Calu3 (cell line): Measurements from ENCODE around the gene CENPVL3. TPM values are rescaled to one million over a fixed set of nuclear protein-coding genes. Genes with fewer than 3 reads are reported as not detected.

Experiments
- BruUV-seq: library from RNA; stranded (reverse); fragments of 400-500 nt; replicated peaks from 2 replicates; lab custom pipeline; 2021; lab: Mats Ljungman, UMichigan
- CTCF ChIA-PET: fragments of 300-600 bp; sonication (Branson Sonifier 250); formaldehyde crosslinking; loops from one replicate; lab custom pipeline; 2022; ENCODE audit warnings: antibody characterized with exemption; lab: Charles Lee
- DNase-seq: peaks from one replicate; pipeline ENCODE4 v3.0.0; 2022
- H3K27ac Mint-ChIP-seq: one replicate; pipeline ENCODE4 v1.8.0; 2022; ENCODE audit warnings: mixed read lengths; ENCODE audit not compliant: unreplicated experiment
- H3K27me3 Mint-ChIP-seq: one replicate; pipeline ENCODE4 v1.8.0; 2022; ENCODE audit warnings: mixed read lengths; ENCODE audit not compliant: unreplicated experiment
- H3K36me3 Mint-ChIP-seq: one replicate; pipeline ENCODE4 v1.8.0; 2022; ENCODE audit warnings: mild to moderate bottlenecking, moderate library complexity, mixed read lengths; ENCODE audit not compliant: insufficient read depth, unreplicated experiment
- H3K4me1 Mint-ChIP-seq: one replicate; pipeline ENCODE4 v1.8.0; 2022; ENCODE audit warnings: mild to moderate bottlenecking, low read depth, mixed read lengths; ENCODE audit not compliant: unreplicated experiment
- H3K4me3 Mint-ChIP-seq: one replicate; pipeline ENCODE4 v1.8.0; 2022; ENCODE audit warnings: mild to moderate bottlenecking, low read depth, moderate library complexity, mixed read lengths; ENCODE audit not compliant: unreplicated experiment
- H3K9me3 Mint-ChIP-seq: one replicate; pipeline ENCODE4 v1.8.0; 2022; ENCODE audit warnings: low read depth, mixed read lengths; ENCODE audit not compliant: unreplicated experiment
- CTCF ChIP-seq: fragments of 200-600 bp; IDR thresholded peaks from one replicate; pipeline ENCODE4 v1.8.0; 2022; ENCODE audit warnings: antibody characterized with exemption; ENCODE audit not compliant: unreplicated experiment
- intact Hi-C: fragments of 100-400 bp; cut with micrococcal nuclease; formaldehyde crosslinking; loops from one replicate; pipeline ENCODE4 v1.10.0; 2022; ENCODE audit not compliant: unreplicated experiment
- total RNA-seq: library from RNA; stranded (reverse); gene quantifications from 2 replicates; pipeline ENCODE4 v1.2.3, GENCODE V29; 2022

Gene CENPVL3
- total RNA-seq, 1 experiment from 2014 or later = not detected

- Mint-ChIP-seq H3K27ac (no peak overlapping the region), H3K4me1 (no peaks in the 10 kb centered on the region), H3K36me3 (no peaks in the 10 kb centered on the region), H3K27me3 (peaks cover 59% of the 10 kb centered on the region), H3K4me3 (no peak overlapping the region), H3K9me3 (no peaks in the 10 kb centered on the region)
- DNase-seq = no peak
- TF ChIP-seq CTCF = peak; percentile 37
- CTCF ChIA-PET = no interaction called here
- BruUV-seq = no TSS peak
- intact Hi-C loops = loop anchor here (1.0 kb wide), 1 partner anchor 647 kb away; no protein-coding TSS in a partner anchor
These were observed 4.2 kb downstream of the CENPVL3 start for GRCh38 chrX:51614353-51615012.

DNA sequence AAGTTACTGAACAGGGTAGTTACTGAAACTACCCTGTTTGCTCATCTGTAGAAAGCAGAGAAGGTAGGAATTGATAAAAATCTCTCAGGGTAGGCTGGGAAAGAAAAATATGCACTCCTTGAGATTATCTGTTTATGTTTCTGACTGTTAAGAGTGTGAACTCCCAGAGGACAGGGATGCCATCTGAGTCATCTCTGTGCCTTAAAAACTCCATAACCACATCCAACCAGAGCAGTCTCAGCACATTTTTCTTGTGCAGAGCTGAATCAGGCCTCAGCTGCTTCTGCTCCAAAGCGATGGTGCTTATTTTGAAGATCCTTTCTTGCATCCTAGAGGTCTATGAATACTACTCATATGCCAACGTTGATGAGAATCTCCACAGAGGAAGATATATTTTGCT lies 9.9 kb downstream of the CENPVL3 start:
- H3K27me3 Mint-ChIP-seq = peaks cover 38% of the 10 kb centered on the region
- no TSS peak for BruUV-seq
- CTCF ChIA-PET = no interaction called here
- no peaks in the 10 kb centered on the region for H3K36me3 Mint-ChIP-seq
- H3K4me3 Mint-ChIP-seq = no peak overlapping the region
- TF ChIP-seq CTCF = no peak
- intact Hi-C loops = no loop called here
- no peak overlapping the region for H3K27ac Mint-ChIP-seq
- no peaks in the 10 kb centered on the region for H3K4me1 Mint-ChIP-seq
- no peak for DNase-seq
- no peaks in the 10 kb centered on the region for H3K9me3 Mint-ChIP-seq

DNA sequence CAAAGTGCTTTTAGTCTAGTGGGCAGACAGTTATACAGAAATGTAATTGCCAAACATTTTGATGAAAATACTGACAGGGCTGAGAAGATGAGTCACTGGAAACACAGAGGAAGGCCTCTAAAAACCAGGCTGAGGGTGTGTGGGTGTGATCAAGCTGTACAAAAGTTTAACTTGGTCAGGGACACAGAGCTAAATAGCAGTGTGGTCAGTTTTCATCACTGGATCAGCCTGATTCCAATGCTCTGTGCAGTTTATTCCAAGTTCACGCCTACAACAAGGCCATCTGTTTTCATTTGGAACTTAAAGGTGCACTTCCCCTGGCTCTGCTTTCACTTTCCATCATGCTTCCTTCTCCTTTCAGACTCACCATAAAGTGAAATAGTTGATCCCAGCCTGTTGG lies 10.6 kb downstream of the CENPVL3 start:
- DNase-seq = no peak
- Mint-ChIP-seq H3K27ac (no peak overlapping the region), H3K27me3 (peaks cover 32% of the 10 kb centered on the region), H3K36me3 (no peaks in the 10 kb centered on the region), H3K4me3 (no peak overlapping the region), H3K4me1 (no peaks in the 10 kb centered on the region), H3K9me3 (no peaks in the 10 kb centered on the region)
- intact Hi-C loops = no loop called here
- BruUV-seq = no TSS peak
- CTCF ChIA-PET = interaction anchor here (0.6 kb wide), 1 partner anchor 944 kb away, joined by 5 read pairs; no protein-coding TSS in a partner anchor
- no peak for TF ChIP-seq CTCF

GRCh38 chrX:51606446-51606845 lies 12.3 kb downstream of the CENPVL3 start:
- TF ChIP-seq CTCF = no peak
- H3K36me3 Mint-ChIP-seq = no peaks in the 10 kb centered on the region

More at GRCh38 chrX:51606446-51606845, 12.3 kb downstream of the CENPVL3 start:
- H3K9me3 Mint-ChIP-seq = no peaks in the 10 kb centered on the region
- intact Hi-C loops = no loop called here
- H3K27me3 Mint-ChIP-seq = peaks cover 16% of the 10 kb centered on the region
- H3K27ac Mint-ChIP-seq = no peak overlapping the region
- no peaks in the 10 kb centered on the region for H3K4me1 Mint-ChIP-seq
- CTCF ChIA-PET = no interaction called here
- BruUV-seq = no TSS peak
- DNase-seq = no peak
- H3K4me3 Mint-ChIP-seq = no peak overlapping the region
